ENCODE results near the gene CFAP53.
"Not testable (repeated sequence)": the region's sequence is repeated elsewhere in the genome, so short reads cannot be mapped to it uniquely, and the experiment has no call there.

CFAP53 gene

GRCh38 chr18:50268022-50268747 is 1.9 kb upstream of the CFAP53 start:
- no peak for DNase-seq

GRCh38 chr18:50262977-50263376 is 3.3 kb downstream of the CFAP53 start:
- DNase-seq, result no peak

- DNase-seq, result no peak
These were observed 15.4 kb downstream of the CFAP53 start for GRCh38 chr18:50250935-50251334.

GRCh38 chr18:50249576-50249975 is 16.7 kb downstream of the CFAP53 start:
- DNase-seq, result no peak

- DNase-seq, result no peak
These were observed 18.7 kb downstream of the CFAP53 start for GRCh38 chr18:50247561-50247960.

- DNase-seq, result not testable (repeated sequence)
These were observed 24.5 kb downstream of the CFAP53 start for GRCh38 chr18:50241768-50242167.

GRCh38 chr18:50240080-50240563 is 26.2 kb downstream of the CFAP53 start:
- no peak for DNase-seq

GRCh38 chr18:50232419-50232818 is 33.9 kb downstream of the CFAP53 start:
- no peak for DNase-seq

- DNase-seq, result no peak
These were observed 34.7 kb downstream of the CFAP53 start for GRCh38 chr18:50231621-50232020.

GRCh38 chr18:50220249-50220648 is 46.0 kb downstream of the CFAP53 start:
- not testable (repeated sequence) for DNase-seq

- DNase-seq, result no peak
These were observed 47.7 kb downstream of the CFAP53 start for GRCh38 chr18:50218432-50219197.

- DNase-seq, result no peak
These were observed 57.0 kb downstream of the CFAP53 start for GRCh38 chr18:50209311-50209710.

GRCh38 chr18:50207722-50208121 is 58.6 kb downstream of the CFAP53 start:
- DNase-seq, result no peak

GRCh38 chr18:50203801-50204604 is 62.3 kb downstream of the CFAP53 start:
- no peak for DNase-seq

- DNase-seq, result no peak
These were observed 64.7 kb downstream of the CFAP53 start for GRCh38 chr18:50201476-50202018.

GRCh38 chr18:50199921-50200320 is 66.4 kb downstream of the CFAP53 start:
- DNase-seq, result no peak

GRCh38 chr18:50199346-50199855 is 66.9 kb downstream of the CFAP53 start:
- DNase-seq, result no peak

- DNase-seq, result no peak
These were observed 70.0 kb downstream of the CFAP53 start for GRCh38 chr18:50196261-50196660.

GRCh38 chr18:50195689-50196088 is 70.6 kb downstream of the CFAP53 start:
- no peak for DNase-seq

GRCh38 chr18:50194631-50195532 is 71.4 kb downstream of the CFAP53 start, which contains the start of gene MYO5B:
Gene MYO5B, minus strand, starts transcription at chr18:50195147. Its CDS starts 354 bp downstream, at chr18:50194793.
- no peak for DNase-seq

GRCh38 chr18:50193796-50194630 is 72.3 kb downstream of the CFAP53 start:
- no peak for DNase-seq
